ENCODE measurements around the gene MYO1G. TPM values are rescaled to one million over a fixed set of nuclear protein-coding genes. Genes with fewer than 3 reads are reported as not detected.

Gene MYO1G
- total and polyA plus RNA-seq, 9 of the 15 experiments (the other 6 are each of a cell fraction or from before 2014, with no cell fraction given) = 0.03 to 0.62 (median 0.13) TPM; not detected in 1

DNA sequence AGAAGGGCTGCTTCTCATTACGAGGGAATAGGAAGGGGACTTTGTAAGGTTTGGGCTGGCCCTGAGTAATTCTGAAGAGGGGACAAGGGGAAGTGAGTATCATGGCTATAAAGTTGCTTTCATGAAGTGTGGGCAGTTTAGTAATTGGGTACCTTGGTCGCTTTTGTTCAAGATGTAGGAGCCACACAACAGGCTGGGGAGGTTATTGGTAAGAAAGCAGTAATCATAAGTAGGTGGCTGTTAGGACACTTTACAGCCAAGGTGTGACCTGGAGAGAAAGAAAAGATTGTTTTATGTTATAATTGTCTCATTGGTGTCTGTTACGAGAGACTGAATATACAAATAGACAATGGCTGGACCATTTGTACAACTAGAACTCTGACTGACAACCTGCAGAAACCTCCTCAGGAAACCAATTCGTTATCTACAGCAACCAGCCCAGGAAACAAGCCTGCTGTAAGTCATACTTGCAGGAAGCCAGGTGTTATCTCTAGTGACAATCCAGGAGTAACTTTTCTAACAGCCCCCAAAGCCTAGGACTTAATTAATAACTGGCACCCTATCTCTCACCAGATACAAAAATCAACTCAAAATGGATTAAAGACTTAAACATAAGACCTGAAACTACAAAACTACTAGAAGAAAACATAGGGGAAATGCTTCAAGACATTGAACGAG lies 16.2 kb upstream of the MYO1G start:
- ChIA-PET CTCF (ENCODE audit: low intra/inter-chr PET ratio) (no interaction called here), POLR2A (interaction anchor here (0.6 to 1.9 kb wide), 2 partner anchors 12 to 878 kb away, joined by 3 to 14 read pairs; no protein-coding TSS in a partner anchor)
- WGBS (ENCODE audit: insufficient coverage, low coverage, missing lambda C conversion rate) = 9% methylated on average over 5 of the region's 5 CpGs
- ATAC-seq (peak; percentile 20), DNase-seq (ENCODE audit: extremely low read depth in 1 of 4, low spot score in 3 of 4) (peak; percentile 72 to 94 (median 78)), FAIRE-seq (peak; percentile 92)
- no TSS peak for BruUV-seq (replicated peaks)
- Histone ChIP-seq H3K36me3 (ENCODE audit: control insufficient read depth, insufficient read depth, low read length) (no peaks in the 10 kb centered on the region; the same call in 2 of the 3 replicates), H3K9ac (ENCODE audit: insufficient read depth in 1 of 2, low read depth in 2 of 2, low read length in 2 of 2) (peak overlapping the region in 1 of 2 experiments; percentile 57; a peak in 2 of 4 replicates), H3K9me3 (replicated peaks; ENCODE audit: control insufficient read depth, insufficient read depth, low read depth, low read length) (no peaks in the 10 kb centered on the region), H3K27ac (ENCODE audit: extremely low read depth, low read depth, low read length) (peak overlapping the region; percentile 78), H3K9me1 (ENCODE audit: control insufficient read depth, insufficient read depth, low read length) (no peaks in the 10 kb centered on the region), H2AFZ (ENCODE audit: low read depth, low read length) (peak overlapping the region; percentile 16; the same call in 1 of the 2 replicates), H4K20me1 (replicated peaks; ENCODE audit: control insufficient read depth, insufficient read depth, low read length) (no peaks in the 10 kb centered on the region), H3K4me3 (no peak overlapping the region), H3K4me2 (ENCODE audit: insufficient read depth, low read length) (peak overlapping the region; percentile 59), H3K4me1 (replicated peaks in 1 of 2; ENCODE audit: control insufficient read depth in 2 of 2, insufficient read depth in 2 of 2, low read length in 2 of 2) (peaks cover 27 to 61% of the 10 kb centered on the region in 2 experiments), H3K79me2 (ENCODE audit: control insufficient read depth, insufficient read depth, low read length) (peaks cover 15% of the 10 kb centered on the region), H3K27me3 (ENCODE audit: control insufficient read depth in 2 of 2, insufficient read depth in 2 of 2, low read length in 2 of 2) (no peaks in the 10 kb centered on the region)
- in situ Hi-C loops (cut with MboI) = no loop called here
- intact Hi-C loops (cut with micrococcal nuclease) = no loop called here
- TF ChIP-seq, protein P1, sequence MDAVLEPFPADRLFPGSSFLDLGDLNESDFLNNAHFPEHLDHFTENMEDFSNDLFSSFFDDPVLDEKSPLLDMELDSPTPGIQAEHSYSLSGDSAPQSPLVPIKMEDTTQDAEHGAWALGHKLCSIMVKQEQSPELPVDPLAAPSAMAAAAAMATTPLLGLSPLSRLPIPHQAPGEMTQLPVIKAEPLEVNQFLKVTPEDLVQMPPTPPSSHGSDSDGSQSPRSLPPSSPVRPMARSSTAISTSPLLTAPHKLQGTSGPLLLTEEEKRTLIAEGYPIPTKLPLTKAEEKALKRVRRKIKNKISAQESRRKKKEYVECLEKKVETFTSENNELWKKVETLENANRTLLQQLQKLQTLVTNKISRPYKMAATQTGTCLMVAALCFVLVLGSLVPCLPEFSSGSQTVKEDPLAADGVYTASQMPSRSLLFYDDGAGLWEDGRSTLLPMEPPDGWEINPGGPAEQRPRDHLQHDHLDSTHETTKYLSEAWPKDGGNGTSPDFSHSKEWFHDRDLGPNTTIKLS (IDR thresholded peaks at IDR 0.05; ENCODE audit: borderline replicate concordance, low read depth) = peak; percentile 47; the same call in 1 of the 2 replicates
- peak; percentile 74 to 92; a peak in 3 of 4 replicates for TF ChIP-seq ETV6 (IDR thresholded peaks at IDR 0.05; ENCODE audit: borderline replicate concordance in 1 of 2, low read depth in 2 of 2, low read length in 1 of 2)
- no peak for TF ChIP-seq ETV6 (CRISPR knock-in tag; IDR thresholded peaks at IDR 0.05; ENCODE audit: borderline replicate concordance)
- no peak for TF ChIP-seq HEY1 (CRISPR knock-in tag; IDR thresholded peaks at IDR 0.05; ENCODE audit: borderline replicate concordance)
- TF ChIP-seq ZNF431 (CRISPR knock-in tag; IDR thresholded peaks at IDR 0.05) = no peak
- TF ChIP-seq ELF4 (CRISPR knock-in tag; IDR thresholded peaks at IDR 0.05) = peak; percentile 73; the same call in 1 of the 2 replicates
- TF ChIP-seq ZNF518B (CRISPR knock-in tag; IDR thresholded peaks at IDR 0.05) = no peak
- peak; percentile 100 for TF ChIP-seq ARID1B (IDR thresholded peaks at IDR 0.05)
- 0 out of 2 replicates have a peak, but pooled peaks have one; percentile 35 for TF ChIP-seq RBFOX2 (IDR thresholded peaks at IDR 0.05; ENCODE audit: low read depth, low read length)
- TF ChIP-seq FOS (IDR thresholded peaks at IDR 0.05; ENCODE audit: extremely low read depth, insufficient read length) = no peak
- no peak for TF ChIP-seq IRF1 (CRISPR knock-in tag; IDR thresholded peaks at IDR 0.05; ENCODE audit: borderline replicate concordance)
- no peak for TF ChIP-seq ZNF224 (CRISPR knock-in tag; IDR thresholded peaks at IDR 0.05)
- TF ChIP-seq HNRNPUL1 (IDR thresholded peaks at IDR 0.05; ENCODE audit: low read length) = no peak
- TF ChIP-seq ZNF232 (CRISPR knock-in tag; IDR thresholded peaks at IDR 0.05) = no peak
- TF ChIP-seq DMBX1 (CRISPR knock-in tag; IDR thresholded peaks at IDR 0.05; ENCODE audit: borderline replicate concordance) = peak; percentile 87; the same call in 1 of the 2 replicates
